Measurements from ENCODE around the gene MRPL44.
A peak's percentile ranks its signal among the peaks of the same experiment; 100 is the strongest.
"Not testable (repeated sequence)": the region's sequence is repeated elsewhere in the genome, so short reads cannot be mapped to it uniquely, and the experiment has no call there.

MRPL44 gene

DNA sequence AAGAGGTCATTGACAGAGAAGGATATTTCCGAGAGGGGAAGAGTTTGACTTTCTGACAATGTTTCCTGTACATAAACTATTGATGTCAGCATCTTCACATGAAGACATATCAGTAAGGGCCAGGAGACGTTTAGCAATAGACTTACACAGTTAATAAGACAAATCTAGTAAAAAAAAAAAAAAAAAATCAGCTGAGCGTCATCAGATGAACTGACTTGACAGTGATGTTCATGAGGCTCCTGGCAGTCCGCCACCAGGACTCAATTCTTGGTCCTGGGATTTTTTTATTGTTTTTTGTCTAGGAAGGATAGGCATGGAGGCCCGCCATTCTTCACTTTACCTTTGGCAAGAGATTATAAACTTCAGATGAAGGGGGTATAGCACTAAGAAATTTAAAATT lies 14.5 kb downstream of the MRPL44 start:
- no peak for DNase-seq (ENCODE audit: low spot score)

DNA sequence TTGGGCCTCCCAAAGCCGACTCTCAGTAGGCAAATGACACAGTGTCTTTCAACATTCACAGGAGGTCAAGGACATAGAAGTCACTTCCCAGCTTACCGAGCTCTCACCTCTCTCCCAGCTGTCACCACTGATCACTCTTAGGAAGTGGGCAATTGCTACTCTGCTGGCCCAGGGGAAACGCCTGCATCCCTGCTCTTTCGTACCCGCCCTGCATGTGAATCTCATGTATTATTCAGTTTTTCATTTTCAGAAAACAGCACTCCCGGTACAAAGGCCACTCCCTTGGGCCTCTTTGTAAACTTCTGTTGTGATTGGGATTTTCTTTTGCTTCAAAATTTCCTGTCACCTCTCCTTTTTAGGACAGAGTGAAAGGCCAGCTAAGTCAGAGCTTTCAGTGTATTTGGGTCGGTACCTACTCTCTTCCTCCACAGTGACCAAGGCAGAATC lies 15.4 kb downstream of the MRPL44 start:
- no peak for DNase-seq (ENCODE audit: low spot score)

DNA sequence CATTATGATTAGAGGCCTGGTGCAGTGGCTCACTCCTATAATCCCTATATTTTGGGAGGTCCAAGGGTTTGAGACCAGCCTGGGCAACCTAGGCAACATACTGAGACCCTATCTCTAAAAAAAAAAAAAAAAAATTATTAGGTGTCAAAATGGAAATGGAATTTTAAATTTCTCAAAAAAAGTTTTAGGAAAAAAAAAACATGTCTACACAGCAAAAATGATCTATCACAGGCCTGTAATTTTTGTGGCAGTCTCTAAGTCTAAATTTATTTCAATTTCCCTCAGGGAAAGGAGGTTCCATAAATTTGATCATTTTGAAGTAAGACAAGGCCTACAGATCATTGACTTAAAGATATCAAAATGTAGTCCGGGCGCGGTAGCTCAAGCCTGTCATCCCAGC lies 16.3 kb downstream of the MRPL44 start:
- DNase-seq (ENCODE audit: low spot score), result no peak

DNA sequence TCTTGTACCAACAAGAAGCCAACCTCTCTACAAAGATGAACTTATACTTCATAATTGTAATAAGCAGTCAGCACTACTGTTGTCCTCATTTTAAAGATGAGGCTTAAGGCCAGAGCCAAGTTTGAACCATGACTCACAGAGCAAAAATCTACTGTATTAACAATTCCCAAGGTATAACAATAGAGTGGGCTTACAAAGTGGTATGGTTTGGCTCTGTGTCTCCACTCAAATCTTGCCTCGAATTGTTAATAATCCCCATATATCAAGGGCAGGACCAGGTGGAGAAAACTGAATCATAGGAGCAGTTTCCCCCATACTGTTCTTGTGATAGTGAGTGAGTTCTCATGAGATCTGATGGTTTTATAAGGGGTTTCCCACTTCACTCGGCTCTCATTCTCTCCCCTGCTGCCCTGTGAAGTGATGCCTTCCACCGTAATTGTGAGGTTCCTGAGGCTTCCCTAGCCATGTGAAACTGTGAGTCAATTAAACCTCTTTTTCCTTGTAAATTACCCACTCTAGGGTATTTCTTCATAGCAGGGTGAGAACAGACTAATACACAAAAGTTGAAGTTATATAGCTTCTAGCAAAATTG lies 19.5 kb downstream of the MRPL44 start:
- DNase-seq (ENCODE audit: low spot score), result no peak

DNA sequence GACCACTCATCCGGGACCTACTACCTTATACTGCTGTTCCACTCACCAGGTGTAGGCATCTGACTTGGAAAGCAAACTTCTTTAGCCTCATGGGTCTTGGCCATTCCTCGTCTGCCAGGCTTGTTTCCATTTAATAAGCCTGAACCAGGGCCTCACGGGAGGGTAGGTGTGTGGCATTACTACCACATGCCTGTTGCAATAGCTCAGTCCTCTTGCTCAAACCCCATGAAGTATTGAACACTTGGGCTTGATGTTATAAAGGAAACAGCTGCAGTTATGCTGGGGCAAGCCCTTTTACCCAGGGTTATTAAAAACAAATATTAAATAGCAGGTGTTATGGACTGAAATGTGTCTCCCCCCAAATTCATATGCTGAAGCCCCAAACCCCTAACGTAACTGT lies 21.2 kb downstream of the MRPL44 start:
- DNase-seq (ENCODE audit: low spot score), result no peak

DNA sequence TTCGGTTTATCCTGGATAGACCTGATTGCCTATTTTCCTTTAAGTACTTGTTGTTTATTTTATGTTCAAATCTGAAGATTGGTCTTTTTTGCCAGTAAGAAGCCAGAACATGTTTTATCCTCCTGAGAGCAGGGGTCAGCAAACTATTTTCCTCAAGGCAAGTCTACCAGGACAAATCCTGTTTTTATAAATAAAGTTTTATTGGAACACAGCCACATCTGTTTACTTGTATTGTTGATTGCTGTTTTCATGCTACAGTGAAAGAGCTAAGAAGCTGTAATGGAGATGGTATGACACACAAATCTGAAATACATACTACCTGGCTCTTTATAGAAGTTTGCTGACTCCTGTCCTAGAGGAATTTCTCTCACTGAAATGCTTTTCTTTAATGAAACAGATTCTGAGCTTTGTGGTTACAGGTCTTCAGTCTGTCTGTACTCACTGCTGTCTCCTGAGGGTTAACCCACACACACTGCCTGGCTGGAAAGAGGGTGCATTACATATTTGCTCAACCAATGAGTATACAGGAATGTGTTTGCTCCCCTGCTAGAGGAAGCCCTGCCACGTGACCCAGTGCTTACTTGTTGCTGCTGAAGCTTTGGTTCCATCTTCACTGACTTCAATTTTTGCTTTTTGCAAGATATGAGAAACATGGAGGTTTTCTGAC lies 22.6 kb downstream of the MRPL44 start:
- DNase-seq (ENCODE audit: low spot score), result no peak

DNA sequence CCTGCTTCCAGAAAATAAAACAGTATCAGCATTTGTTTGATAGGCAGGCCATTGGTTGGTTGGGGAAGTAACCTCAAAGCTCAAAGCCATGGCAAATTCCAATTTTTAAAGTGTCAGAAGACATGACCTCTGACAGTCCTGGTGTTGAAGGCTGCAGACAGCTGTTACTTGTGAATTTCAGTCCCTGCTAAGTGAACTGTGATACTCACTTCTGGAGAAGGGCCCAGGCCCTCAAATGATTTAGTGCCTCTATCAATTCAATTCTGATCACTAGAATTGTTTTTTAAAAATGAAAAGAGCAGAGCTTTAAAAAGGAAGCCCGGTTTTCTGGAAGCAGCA lies 23.1 kb downstream of the MRPL44 start:
- DNase-seq (ENCODE audit: low spot score), result no peak

DNA sequence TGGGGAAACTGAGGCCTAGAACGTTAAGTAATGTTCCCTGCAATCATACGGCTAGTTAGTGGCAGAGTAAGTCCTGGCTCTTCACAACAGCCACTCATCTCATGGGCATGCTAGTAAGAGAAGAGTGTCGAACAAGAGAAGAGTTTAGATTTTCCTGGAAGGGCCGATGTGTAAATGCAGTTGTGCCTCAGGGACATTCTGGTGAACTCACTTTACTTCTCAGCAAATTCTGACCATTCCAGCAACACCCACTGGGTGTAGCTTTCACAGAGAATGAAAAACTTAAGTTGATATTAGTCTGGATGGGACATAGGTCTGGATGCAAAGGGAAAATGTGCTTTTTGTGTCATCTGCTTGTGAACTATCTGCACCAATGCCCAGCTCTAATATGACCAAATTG lies 23.5 kb downstream of the MRPL44 start:
- no peak for DNase-seq (ENCODE audit: low spot score)

DNA sequence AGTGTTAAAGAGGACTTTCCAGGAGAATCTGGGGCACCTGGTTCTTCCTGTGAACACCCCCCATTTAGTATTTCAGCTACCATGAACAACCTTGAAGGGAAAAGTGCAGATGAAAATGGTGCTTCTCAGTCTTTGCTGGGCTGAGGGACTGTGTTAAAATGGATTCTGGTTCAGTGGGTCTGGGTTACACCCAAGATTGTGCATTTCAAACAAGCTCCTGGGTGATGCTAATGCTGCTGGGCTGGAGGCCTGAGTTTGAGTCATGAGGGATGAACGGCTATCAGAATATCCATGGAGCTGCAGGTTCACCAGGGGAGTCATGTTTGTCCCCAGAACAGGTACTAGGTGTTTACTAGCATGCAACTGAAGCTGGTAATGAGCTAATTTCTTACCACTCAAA lies 24.0 kb downstream of the MRPL44 start:
- DNase-seq (ENCODE audit: low spot score), result no peak

DNA sequence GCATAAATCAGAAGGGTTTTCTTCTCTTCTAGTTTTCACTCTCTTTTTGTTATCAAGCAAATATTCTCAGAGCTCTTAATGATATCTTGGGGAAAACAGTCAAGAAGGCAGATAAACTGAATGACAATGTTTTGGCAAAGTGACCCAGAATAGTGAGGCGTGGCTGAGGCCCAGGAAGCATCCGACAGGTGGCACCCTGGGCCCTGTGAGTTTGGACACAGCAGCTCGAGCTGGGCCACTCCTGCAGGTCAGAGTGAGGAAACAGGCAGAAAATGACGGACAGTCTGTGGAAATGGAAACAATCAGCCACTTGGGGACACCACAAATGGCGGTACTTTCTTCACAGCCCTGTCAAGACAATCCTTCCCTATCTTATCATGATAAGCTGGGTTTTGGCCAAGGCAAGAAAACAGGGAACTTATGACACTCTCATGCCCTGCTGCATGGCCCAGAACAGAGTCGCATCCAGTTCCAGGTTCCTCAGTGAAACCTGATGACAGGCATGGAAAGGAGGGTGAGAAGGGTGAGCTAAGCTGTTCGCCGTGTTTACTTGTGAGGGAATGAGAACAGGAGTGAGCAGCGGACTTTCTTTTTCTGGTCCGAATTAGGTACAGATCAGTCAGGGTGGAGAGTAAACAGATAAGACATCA lies 32.1 kb downstream of the MRPL44 start:
- no peak for DNase-seq (ENCODE audit: low spot score)

DNA sequence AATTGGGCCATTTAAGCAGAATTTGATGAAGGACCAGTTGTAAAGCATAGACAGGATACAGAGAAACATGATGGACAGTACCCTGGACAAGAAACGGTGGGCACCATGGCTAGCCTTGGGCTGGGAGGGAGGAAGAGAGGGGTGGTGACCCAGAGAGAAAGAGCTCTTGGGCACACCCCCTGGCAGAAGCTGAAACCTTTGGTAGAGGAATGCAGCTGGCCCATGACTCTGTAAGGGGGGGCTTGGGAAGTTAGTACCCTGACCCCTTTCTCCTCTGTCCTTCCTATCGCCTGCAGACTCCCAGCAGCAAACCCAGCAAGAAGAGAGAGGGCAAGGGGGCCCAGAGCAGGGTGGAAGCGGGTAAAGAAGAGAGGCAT lies 32.6 kb downstream of the MRPL44 start:
- no peak for DNase-seq (ENCODE audit: low spot score)

DNA sequence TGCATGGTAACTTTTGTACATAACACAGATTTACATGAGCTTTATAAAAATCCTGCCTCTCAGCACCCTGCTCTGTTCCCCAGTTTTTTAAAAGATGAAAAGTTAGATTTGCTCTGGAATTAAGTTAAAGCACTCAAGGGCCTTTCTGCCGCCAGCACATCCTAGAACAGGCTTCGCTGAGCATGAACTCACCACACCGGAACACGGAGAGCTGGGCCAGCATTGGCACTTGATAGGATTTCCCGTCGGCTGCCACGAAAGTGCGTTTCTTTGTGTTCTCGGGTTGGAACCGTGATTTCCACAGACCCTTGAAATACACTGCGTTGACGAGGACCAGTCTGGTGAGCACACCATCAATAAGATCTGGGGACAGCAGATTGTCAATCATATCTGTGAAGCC lies 34.3 kb downstream of the MRPL44 start:
- DNase-seq (ENCODE audit: low spot score), result no peak

DNA sequence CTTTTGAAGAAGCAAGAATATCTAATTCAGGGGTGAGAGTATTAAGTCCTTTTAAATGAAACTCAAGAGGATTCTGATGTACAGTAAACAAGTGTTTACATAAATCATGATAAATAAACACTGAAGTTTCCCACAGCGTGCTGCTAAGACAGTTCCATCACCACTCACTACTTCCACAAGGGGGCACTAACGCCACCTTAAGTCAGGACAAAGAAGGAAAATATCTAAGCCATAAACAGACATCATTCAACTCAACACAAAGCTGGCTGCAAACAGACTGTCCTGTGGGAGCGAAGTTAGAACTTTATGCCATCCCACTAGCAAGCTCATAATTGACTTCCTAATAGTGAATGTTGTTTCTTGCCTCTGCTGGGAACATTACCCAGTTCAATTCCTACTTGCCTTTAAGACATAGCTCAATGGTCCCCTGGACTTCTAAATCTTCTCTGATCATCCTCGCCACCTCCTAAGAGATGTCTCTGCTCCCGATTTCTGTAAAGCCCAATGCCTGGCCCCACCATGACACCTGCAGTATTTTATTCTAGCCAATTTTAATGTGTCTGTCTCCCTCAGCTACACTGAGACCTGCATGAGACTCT lies 36.5 kb downstream of the MRPL44 start:
- DNase-seq (ENCODE audit: low spot score), result peak; percentile 93

DNA sequence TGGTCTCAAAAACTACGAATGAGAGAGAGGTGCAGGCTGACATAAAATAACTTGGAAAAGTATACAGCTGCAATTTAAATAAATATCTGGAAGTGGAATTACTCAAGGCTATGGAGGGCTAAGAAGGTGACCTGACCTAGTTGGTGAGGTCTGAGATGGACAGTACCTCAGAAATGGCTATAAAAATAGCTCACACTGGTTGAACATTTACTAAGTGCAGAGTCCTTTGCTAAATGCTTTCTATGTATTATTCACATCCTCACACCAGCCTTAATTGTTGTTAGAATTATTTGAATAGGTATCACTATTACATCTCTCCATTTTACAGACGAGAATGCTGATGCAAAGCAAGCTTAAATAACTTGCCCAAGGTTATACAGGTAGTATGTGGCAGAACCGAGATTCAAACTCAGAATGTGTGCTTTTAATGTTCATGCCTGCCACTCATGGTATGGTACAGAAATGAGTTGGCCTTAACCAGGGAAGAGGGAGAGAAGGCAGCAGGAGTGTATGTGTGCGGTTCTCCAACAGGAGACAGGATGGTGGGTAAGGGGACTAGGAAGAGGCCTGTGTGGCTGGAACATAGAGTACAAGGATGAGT lies 37.4 kb downstream of the MRPL44 start:
- DNase-seq (ENCODE audit: low spot score), result no peak

DNA sequence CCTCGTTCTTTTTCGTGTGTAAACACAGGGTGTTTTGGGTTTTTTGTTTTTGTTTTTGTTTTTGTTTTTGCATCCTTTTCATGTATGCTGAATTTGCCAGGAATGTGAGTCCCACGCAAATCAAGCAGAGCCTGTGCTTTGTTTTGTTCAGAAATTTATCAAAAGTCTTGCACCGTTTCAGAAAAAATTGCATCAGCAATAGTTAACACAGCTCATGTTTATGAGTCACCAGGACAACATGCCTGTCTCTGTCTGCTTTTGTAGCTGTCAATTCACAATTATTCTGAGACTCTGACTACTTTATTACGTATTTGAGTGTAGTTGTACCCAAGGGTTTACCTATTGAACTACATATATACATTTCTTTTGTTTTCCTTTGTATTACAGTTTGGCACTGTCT lies 38.3 kb downstream of the MRPL44 start:
- no peak for DNase-seq (ENCODE audit: low spot score)

DNA sequence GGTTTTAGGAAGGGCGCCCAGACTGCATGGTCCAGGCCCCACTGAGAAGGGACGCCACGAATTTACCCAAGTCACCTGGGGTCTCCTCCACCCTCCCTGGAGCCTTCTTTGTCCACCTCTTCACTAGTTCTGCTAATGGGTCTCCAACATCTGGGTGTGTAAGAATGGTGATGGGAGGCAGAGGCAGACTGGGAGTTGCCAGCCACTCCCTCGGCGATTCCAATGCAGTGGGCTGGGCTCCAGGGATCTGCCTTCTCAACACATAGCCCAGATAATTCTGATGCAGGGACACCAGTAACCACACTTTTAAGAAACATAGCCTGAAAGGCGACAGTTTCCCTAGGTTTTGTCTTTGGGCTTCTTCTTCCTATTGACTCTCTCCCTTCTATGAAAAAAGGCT lies 39.1 kb downstream of the MRPL44 start:
- no peak for DNase-seq (ENCODE audit: low spot score)

DNA sequence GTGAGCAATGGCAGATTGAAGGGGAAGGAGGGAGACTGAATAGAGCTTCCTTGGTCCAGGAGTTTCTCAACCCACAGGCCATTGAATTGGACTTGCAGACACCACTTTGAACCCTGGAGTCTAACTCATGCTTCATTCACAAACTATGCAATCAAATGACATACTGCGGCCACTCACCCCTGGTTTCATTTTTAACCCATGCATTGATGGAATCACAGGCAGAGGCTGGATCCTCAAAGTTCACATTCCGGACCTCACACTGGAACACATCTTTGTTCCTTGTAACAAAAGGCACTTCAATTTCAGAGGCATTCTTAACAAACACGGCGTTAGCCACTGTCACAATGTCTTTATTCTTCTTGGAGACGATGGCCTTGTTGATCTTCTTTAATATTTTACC lies 40.7 kb downstream of the MRPL44 start:
- DNase-seq (ENCODE audit: low spot score), result no peak

DNA sequence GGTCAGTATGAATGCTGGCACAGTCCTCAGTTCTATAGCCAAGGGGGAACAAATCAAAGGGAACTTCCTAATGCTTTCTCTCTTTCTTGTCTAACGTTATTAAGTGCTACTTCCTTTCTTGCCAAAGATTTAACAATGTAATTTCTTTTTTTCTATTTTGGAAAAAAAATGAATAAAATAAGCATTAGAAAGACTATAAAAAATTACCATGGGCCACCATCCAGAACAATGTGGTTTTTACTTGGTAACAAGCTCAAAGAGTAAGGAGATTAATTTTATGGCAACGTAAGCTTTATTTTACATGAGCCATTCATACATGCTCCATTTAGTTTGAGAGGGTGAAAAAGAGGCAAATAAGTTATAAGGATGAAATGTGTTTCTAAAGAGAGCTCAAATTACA lies 41.7 kb downstream of the MRPL44 start:
- DNase-seq (ENCODE audit: low spot score), result no peak

DNA sequence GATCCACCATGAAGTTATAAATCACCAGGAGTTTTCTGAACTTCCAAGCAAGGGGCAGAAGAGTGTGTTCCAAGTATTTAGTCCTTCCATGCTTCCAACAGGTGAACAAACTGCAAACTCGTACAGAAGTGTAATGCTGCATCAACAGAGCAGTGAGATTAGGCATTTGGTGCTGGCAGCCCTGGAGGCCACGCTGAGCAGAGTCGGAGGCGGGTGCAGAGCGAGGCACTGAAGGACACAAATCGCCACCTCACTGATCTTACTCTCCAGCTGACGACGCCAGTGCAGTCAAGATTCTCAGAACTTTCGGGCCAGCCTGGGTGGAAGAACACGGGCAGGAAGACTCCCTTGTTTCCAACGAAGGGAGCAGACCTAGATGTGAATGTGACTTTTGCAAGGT lies 42.6 kb downstream of the MRPL44 start:
- DNase-seq (ENCODE audit: low spot score), result no peak

DNA sequence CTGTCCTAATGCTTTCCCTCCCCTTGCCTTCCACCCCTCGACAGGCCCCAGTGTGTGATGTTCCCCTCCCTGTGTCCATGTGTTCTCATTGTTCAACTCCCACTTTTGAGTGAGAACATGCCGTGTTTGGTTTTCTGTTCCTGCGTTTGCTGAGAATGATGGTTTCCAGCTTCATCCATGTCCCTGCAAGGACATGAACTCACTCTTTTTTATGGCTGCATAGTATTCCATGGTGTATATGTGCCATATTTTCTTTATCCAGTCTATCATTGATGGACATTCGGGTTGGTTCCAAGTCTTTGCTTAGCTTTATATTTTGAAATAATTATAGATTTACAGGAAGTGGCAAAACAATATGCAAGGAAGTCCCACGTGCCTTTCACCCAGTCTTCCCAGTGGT lies 43.4 kb downstream of the MRPL44 start:
- DNase-seq (ENCODE audit: low spot score), result not testable (repeated sequence)

DNA sequence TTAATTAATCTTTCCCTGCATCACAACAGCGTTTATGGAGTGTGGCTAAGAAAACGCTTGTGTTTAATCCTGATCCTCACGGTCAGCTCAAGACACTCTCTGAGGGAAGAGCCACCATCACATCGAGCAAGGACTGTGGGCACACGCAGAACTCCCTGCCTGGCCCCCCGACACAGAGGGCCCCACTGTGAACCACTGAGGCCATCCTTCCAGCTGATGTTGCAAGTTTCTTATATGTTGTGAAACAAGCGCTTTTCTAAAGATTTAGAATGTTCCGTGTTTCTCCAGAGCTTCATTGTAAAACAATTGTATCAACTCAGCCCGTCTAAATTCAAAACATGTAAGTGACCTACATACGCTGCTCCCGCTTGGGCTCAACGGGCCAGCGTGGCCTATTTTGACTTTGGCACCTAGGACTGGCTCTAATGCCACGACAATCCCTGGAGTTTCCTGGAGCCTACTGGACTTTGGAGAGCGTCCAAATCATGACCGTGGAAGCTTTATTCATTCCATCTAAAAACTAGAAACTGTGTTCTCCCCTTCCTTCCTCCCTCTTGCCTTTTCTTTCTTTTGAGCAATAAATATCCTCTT lies 46.9 kb downstream of the MRPL44 start:
- DNase-seq (ENCODE audit: low spot score), result peak; percentile 61

DNA sequence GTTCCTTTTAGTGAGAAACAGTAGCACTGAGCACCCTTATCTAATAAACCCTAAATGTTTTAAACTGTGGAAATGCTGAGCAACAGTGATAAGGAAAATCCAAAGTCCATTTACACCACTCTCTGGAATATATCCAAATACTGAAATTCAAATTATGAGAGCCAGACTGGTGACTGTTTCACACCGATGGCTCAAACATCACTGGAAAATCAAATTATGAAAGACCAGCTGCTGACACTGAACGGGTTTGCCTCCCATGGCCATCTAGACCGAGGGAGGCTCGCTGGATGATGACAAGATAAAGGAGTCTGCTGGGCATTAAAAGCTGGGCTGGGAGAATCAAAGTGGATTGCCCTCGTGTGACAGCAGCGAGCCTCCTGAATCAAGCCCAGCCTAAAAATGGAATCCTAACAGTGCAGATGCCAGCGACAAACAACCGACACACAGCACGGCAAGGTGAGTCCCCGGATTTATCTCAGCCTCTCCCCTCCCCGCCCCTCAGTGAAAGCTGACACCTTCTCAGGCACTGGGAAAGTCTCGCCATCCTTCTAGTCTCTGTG lies 51.5 kb downstream of the MRPL44 start:
- DNase-seq (ENCODE audit: low spot score), result no peak

Measured in Ammon's horn (tissue), 1 donor.